GM18526 (cell line): ENCODE data around the gene DNAH7.

Experiments used
- POLR2A ChIP-seq: IDR thresholded peaks from 3 replicates; pipeline ENCODE4 v1.6.1; 2011; ENCODE audit not compliant: insufficient read length; ENCODE audit errors: extremely low read depth

The DNAH7 gene

GRCh38 chr2:195818106-195818505, 250.5 kb downstream of the DNAH7 start:
- no peak for TF ChIP-seq POLR2A

DNA sequence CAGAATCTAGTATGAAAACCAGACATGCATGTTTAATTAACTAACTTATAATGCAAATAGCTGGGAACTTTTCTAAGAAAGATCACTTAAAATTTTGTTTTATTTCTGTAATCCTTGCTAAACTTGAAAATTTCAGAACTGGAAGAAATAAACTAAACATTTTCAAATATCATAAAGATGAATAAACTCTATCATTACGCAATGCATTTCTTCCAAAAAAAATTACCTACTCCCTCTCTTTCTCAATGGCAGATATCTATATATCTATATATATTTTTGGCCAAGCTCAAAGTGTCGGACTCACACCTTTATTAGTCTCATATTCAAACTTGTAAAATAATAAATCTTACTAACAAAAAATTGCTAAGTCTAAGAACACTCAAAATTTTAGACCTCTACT, 253.6 kb downstream of the DNAH7 start:
- TF ChIP-seq POLR2A, result no peak

DNA sequence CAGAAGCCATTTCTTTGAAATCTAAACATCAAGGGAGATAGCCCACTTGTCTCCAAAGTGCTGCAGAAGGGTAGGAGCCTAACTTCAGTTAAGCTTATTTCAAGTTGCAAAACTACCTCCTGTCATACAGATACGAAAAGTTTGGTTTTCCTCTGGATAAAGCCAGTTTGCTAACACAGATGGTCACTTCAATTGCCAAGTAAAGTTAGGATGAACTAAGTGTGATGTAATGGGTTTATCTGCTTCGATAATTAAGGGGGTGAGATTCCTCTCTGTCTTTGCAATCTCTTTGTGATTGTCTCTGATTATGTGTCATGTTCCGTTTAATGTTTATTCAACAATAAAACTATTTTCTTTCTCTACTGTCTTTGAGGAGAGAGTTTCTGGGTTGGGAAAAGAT, 255.2 kb downstream of the DNAH7 start:
- TF ChIP-seq POLR2A, result no peak

- no peak for TF ChIP-seq POLR2A
Measured at GRCh38 chr2:195810340-195811098, 258.1 kb downstream of the DNAH7 start.

DNA sequence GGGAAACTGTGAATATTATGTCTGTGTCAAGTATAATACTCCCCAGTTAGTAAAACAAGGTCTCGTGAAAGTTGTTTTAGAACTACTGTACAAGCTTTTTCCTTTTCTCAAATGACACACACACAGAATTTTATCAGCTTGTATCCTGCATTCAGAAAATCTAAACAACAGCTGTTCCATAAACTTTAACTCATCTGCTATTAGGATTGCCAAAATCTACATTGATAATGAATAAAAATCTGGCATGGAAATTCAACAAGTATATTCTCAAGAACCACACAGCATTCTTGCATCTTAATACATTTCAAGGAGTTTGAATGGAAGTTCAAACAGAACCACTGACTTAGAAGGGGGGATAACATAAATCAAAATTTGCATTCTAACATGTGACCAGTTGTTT, 260.4 kb downstream of the DNAH7 start:
- no peak for TF ChIP-seq POLR2A

DNA sequence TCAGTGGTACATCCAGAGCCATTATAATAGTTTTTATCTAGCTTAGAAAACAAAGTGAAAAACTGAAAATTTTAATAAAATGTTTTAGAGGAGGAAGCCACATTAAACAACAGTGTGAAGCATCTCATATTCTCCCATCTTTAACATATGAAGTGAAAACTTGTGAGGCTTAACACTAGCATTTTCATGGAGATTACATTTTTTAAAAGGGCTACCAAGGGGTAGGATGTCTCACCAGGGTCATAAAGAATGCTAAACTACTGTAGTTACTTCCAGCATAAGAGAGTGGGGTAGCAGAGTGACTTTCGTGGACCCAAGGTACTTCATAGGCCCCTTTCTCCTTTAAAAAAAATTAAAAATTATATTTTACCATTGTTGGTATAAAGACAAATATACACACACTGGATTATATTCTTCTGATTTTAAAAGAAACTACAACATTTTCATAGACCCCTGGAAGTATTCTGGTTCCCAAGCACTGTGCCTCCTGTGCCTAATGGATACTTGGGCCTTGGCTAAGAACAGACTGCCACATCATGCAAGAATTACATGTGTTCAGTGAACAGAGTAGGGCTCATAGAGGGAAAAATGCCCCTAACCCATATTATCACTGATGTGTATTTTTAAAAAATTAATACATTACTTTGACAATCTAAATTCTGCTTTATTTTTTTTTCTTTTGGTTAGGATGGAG, 263.2 kb downstream of the DNAH7 start:
- no peak for TF ChIP-seq POLR2A

DNA sequence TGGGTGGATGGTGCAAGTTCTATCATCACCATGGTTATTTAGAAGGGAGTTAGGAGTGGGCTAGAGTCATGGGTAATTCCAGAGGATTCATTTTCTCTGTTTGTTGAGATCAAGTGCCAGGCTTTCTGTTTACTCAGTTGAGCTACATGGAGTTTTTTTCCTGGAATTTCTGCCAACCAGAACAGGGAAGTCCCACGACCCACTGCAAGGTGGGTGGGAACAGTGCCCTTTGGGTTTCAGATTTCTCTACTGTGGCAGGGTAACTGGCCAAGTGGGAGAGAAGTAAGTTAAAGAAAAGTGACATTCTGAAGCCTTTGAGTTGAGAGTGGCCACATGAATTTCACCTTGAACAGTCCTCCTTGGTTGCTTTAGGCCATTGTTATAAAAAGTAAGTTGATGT, 272.8 kb downstream of the DNAH7 start:
- TF ChIP-seq POLR2A, result no peak

GRCh38 chr2:195793881-195794280, 274.8 kb downstream of the DNAH7 start:
- no peak for TF ChIP-seq POLR2A

GRCh38 chr2:195782156-195782555, 286.5 kb downstream of the DNAH7 start:
- TF ChIP-seq POLR2A, result no peak

DNA sequence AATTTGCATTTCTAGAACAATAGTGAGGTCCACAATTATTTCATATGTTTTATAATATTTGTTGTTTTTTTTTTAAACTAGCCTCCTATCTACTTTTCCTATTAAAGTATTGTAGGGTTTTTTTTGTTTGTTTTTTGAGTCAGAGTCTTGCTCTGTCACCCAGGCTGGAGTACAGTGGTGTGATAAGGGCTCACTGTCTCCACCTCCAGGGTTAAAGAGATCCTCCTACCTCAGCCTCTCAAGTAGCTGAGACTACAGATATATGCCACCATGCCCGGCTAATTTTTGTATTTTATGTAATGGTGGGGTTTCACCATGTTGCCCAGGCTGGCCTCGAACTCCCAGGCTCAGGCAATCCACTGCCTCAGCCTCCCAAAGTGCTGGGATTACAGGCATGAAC, 289.1 kb downstream of the DNAH7 start:
- TF ChIP-seq POLR2A, result no peak

DNA sequence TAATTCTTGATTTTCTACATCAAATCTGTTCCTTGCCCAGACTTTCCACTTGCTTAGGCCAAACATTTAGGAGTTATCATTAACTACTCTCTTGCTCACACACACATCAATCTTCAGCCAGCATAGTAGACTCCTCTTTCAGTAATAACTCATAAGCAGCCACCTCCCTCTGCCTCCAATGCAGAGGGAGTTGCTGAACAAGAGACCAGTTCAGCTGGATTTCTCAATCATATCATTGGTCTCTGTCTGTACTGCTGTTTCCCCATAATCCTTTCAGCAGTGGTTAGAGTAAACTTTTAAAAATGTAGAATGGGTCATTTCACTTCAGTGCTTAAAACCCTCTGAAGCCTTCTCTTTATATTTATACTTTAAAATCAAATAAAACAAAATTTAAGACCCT, 298.7 kb downstream of the DNAH7 start:
- no peak for TF ChIP-seq POLR2A

DNA sequence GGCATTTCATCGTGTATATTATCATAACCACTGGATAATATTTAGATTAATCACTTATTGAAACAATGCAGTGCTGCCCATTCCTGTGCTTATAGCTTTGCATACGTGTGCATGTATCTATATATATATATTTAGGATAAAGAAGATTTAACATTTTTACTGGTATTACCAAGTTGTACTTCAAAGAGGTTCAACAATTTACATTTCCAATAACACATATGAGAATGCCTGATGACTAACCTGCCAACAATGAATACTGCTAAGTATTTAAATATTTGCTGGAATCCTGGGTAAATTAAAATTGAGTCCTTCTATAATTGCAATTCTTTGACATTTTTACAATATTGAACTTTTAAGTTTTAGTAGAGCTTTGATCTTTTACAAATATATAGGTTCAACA, 300.2 kb downstream of the DNAH7 start:
- no peak for TF ChIP-seq POLR2A

DNA sequence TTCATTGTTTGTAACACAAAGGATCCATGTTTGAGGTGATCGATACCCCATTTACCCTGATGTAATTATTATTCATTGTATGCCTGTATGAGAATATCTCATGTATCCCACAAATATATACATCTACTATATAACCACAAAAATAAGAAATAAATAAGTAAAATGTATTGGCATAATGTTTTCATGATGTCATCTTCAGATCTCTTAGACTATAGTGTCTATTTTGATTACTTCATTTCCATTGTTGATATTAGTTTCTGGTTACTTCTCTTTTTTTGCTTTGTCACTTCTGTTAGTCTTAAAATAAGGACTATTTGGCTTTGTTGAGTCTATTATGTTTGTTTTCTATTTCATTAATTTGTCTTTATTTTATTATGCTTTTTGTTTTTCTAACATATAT, 301.9 kb downstream of the DNAH7 start:
- no peak for TF ChIP-seq POLR2A

- no peak for TF ChIP-seq POLR2A
Measured at GRCh38 chr2:195763866-195764265, 304.8 kb downstream of the DNAH7 start.

GRCh38 chr2:195759877-195760276, 308.8 kb downstream of the DNAH7 start:
- no peak for TF ChIP-seq POLR2A

DNA sequence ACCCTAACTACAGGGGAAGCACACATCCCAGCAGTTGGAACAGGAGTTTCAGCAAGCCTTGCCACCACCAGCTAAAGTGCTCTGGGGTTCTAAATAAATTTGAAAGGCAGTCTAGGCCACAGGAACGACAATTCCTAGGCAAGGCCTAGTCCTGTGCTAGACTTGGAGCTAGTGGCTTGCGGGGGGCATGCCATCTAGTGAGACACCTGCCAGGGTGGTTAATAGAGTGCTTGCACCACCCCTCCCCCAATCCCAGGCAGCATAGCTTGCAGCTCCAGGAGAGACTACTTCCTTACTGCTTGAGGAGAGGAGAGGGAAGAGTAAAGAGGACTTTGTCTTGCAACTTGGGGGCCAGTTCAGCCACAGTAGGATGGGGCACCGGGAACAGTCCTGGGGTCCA, 309.8 kb downstream of the DNAH7 start:
- TF ChIP-seq POLR2A, result no peak
